ENCODE data around the gene HOXB7.

Gene HOXB7

GRCh38 chr17:48605991-48606891, 4.6 kb downstream of the HOXB7 start:
- Histone ChIP-seq H3K9ac (ENCODE audit: low read length in 2 of 2) (no peak overlapping the region), H3K36me3 (ENCODE audit: control insufficient read depth in 2 of 2, insufficient read depth in 2 of 2, low read length in 2 of 2) (no peaks in the 10 kb centered on the region), H3K27ac (ENCODE audit: low read length) (no peak overlapping the region), H3K4me3 (ENCODE audit: low read length in 2 of 2) (no peak overlapping the region), H3K9me3 (ENCODE audit: control insufficient read depth in 2 of 2, low read length in 2 of 2) (no peaks in the 10 kb centered on the region), H3K4me1 (ENCODE audit: control insufficient read depth, insufficient read depth, low read length) (peaks cover 14% of the 10 kb centered on the region), H3K27me3 (ENCODE audit: control insufficient read depth in 1 of 2, insufficient read depth in 2 of 2, low read length in 2 of 2) (peaks cover 90 to 96% of the 10 kb centered on the region in 2 donors)

- H3K9ac ChIP-seq (ENCODE audit: low read length in 2 of 2): no peak overlapping the region
- no peak overlapping the region for H3K27ac ChIP-seq (ENCODE audit: low read length)
- peaks cover 8% of the 10 kb centered on the region for H3K4me1 ChIP-seq (ENCODE audit: control insufficient read depth, insufficient read depth, low read length)
- H3K9me3 ChIP-seq (ENCODE audit: control insufficient read depth in 2 of 2, low read length in 2 of 2): no peaks in the 10 kb centered on the region
- no peaks in the 10 kb centered on the region for H3K36me3 ChIP-seq (ENCODE audit: control insufficient read depth in 2 of 2, insufficient read depth in 2 of 2, low read length in 2 of 2)
- H3K4me3 ChIP-seq (ENCODE audit: low read length in 2 of 2): no peak overlapping the region
- peaks cover 89 to 96% of the 10 kb centered on the region in 2 donors for H3K27me3 ChIP-seq (ENCODE audit: control insufficient read depth in 1 of 2, insufficient read depth in 2 of 2, low read length in 2 of 2)
Measured at GRCh38 chr17:48605409-48605919, 5.4 kb downstream of the HOXB7 start.

GRCh38 chr17:48604770-48605329, 6.0 kb downstream of the HOXB7 start, which contains the start of gene HOXB6:
TSS of gene HOXB6 (minus strand) at chr17:48604986. CDS start at chr17:48598150, 6,836 bp downstream.
- peaks cover 89 to 96% of the 10 kb centered on the region in 2 donors for H3K27me3 ChIP-seq (ENCODE audit: control insufficient read depth in 1 of 2, insufficient read depth in 2 of 2, low read length in 2 of 2)
- H3K4me3 ChIP-seq (ENCODE audit: low read length in 2 of 2): peak within 1 kb of the TSS in 1 of 2 donors; percentile 40
- no peak within 1 kb of the TSS for H3K27ac ChIP-seq (ENCODE audit: low read length)
- no peaks in the 10 kb centered on the region for H3K9me3 ChIP-seq (ENCODE audit: control insufficient read depth in 2 of 2, low read length in 2 of 2)
- H3K4me1 ChIP-seq (ENCODE audit: control insufficient read depth, insufficient read depth, low read length): peaks cover 3% of the 10 kb centered on the region
- no peaks in the 10 kb centered on the region for H3K36me3 ChIP-seq (ENCODE audit: control insufficient read depth in 2 of 2, insufficient read depth in 2 of 2, low read length in 2 of 2)
- peak within 1 kb of the TSS in 1 of 2 donors; percentile 21 for H3K9ac ChIP-seq (ENCODE audit: low read length in 2 of 2)

- Histone ChIP-seq H3K27me3 (ENCODE audit: control insufficient read depth in 1 of 2, insufficient read depth in 2 of 2, low read length in 2 of 2) (peaks cover 89 to 96% of the 10 kb centered on the region in 2 donors), H3K9ac (ENCODE audit: low read length in 2 of 2) (peak overlapping the region in 1 of 2 donors; percentile 21), H3K4me1 (ENCODE audit: control insufficient read depth, insufficient read depth, low read length) (peaks cover 3% of the 10 kb centered on the region), H3K9me3 (ENCODE audit: control insufficient read depth in 2 of 2, low read length in 2 of 2) (no peaks in the 10 kb centered on the region), H3K36me3 (ENCODE audit: control insufficient read depth in 2 of 2, insufficient read depth in 2 of 2, low read length in 2 of 2) (no peaks in the 10 kb centered on the region), H3K27ac (ENCODE audit: low read length) (no peak overlapping the region), H3K4me3 (ENCODE audit: low read length in 2 of 2) (peak overlapping the region in 1 of 2 donors; percentile 40)
Measured at GRCh38 chr17:48603959-48604769, 6.7 kb downstream of the HOXB7 start.

GRCh38 chr17:48601539-48602425, 9.0 kb downstream of the HOXB7 start:
- Histone ChIP-seq H3K9me3 (ENCODE audit: control insufficient read depth in 2 of 2, low read length in 2 of 2) (no peaks in the 10 kb centered on the region), H3K27me3 (ENCODE audit: control insufficient read depth in 1 of 2, insufficient read depth in 2 of 2, low read length in 2 of 2) (peaks cover 88 to 98% of the 10 kb centered on the region in 2 donors), H3K4me3 (ENCODE audit: low read length in 2 of 2) (no peak overlapping the region), H3K27ac (ENCODE audit: low read length) (no peak overlapping the region), H3K9ac (ENCODE audit: low read length in 2 of 2) (no peak overlapping the region), H3K4me1 (ENCODE audit: control insufficient read depth, insufficient read depth, low read length) (peaks cover 20% of the 10 kb centered on the region), H3K36me3 (ENCODE audit: control insufficient read depth in 2 of 2, insufficient read depth in 2 of 2, low read length in 2 of 2) (no peaks in the 10 kb centered on the region)

- Histone ChIP-seq H3K27me3 (ENCODE audit: control insufficient read depth in 1 of 2, insufficient read depth in 2 of 2, low read length in 2 of 2) (peaks cover 88 to 98% of the 10 kb centered on the region in 2 donors), H3K36me3 (ENCODE audit: control insufficient read depth in 2 of 2, insufficient read depth in 2 of 2, low read length in 2 of 2) (no peaks in the 10 kb centered on the region), H3K4me1 (ENCODE audit: control insufficient read depth, insufficient read depth, low read length) (peaks cover 26% of the 10 kb centered on the region), H3K9ac (ENCODE audit: low read length in 2 of 2) (no peak overlapping the region), H3K4me3 (ENCODE audit: low read length in 2 of 2) (no peak overlapping the region), H3K27ac (ENCODE audit: low read length) (no peak overlapping the region), H3K9me3 (ENCODE audit: control insufficient read depth in 2 of 2, low read length in 2 of 2) (no peaks in the 10 kb centered on the region)
Measured at GRCh38 chr17:48601207-48601538, 9.6 kb downstream of the HOXB7 start.

- H3K4me1 ChIP-seq (ENCODE audit: control insufficient read depth, insufficient read depth, low read length): peaks cover 29% of the 10 kb centered on the region
- H3K27me3 ChIP-seq (ENCODE audit: control insufficient read depth in 1 of 2, insufficient read depth in 2 of 2, low read length in 2 of 2): peaks cover 86 to 98% of the 10 kb centered on the region in 2 donors
- no peaks in the 10 kb centered on the region for H3K9me3 ChIP-seq (ENCODE audit: control insufficient read depth in 2 of 2, low read length in 2 of 2)
- H3K36me3 ChIP-seq (ENCODE audit: control insufficient read depth in 2 of 2, insufficient read depth in 2 of 2, low read length in 2 of 2): no peaks in the 10 kb centered on the region
- H3K9ac ChIP-seq (ENCODE audit: low read length in 2 of 2): no peak overlapping the region
- H3K27ac ChIP-seq (ENCODE audit: low read length): no peak overlapping the region
- H3K4me3 ChIP-seq (ENCODE audit: low read length in 2 of 2): no peak overlapping the region
Measured at GRCh38 chr17:48600244-48601098, 10.3 kb downstream of the HOXB7 start.

GRCh38 chr17:48599354-48599753, 11.5 kb downstream of the HOXB7 start:
- peaks cover 34% of the 10 kb centered on the region for H3K4me1 ChIP-seq (ENCODE audit: control insufficient read depth, insufficient read depth, low read length)

GRCh38 chr17:48598736-48599135, 12.1 kb downstream of the HOXB7 start:
- no peak overlapping the region for H3K27ac ChIP-seq (ENCODE audit: low read length)
- H3K4me3 ChIP-seq (ENCODE audit: low read length in 2 of 2): peak overlapping the region in 1 of 2 donors; percentile 75
- H3K27me3 ChIP-seq (ENCODE audit: control insufficient read depth in 1 of 2, insufficient read depth in 2 of 2, low read length in 2 of 2): peaks cover 78 to 98% of the 10 kb centered on the region in 2 donors
- no peaks in the 10 kb centered on the region for H3K9me3 ChIP-seq (ENCODE audit: control insufficient read depth in 2 of 2, low read length in 2 of 2)
- H3K36me3 ChIP-seq (ENCODE audit: control insufficient read depth in 2 of 2, insufficient read depth in 2 of 2, low read length in 2 of 2): no peaks in the 10 kb centered on the region
- peaks cover 38% of the 10 kb centered on the region for H3K4me1 ChIP-seq (ENCODE audit: control insufficient read depth, insufficient read depth, low read length)
- H3K9ac ChIP-seq (ENCODE audit: low read length in 2 of 2): no peak overlapping the region

More at GRCh38 chr17:48599354-48599753, 11.5 kb downstream of the HOXB7 start:
- Histone ChIP-seq H3K4me3 (ENCODE audit: low read length in 2 of 2) (no peak overlapping the region), H3K27ac (ENCODE audit: low read length) (no peak overlapping the region), H3K9ac (ENCODE audit: low read length in 2 of 2) (no peak overlapping the region), H3K27me3 (ENCODE audit: control insufficient read depth in 1 of 2, insufficient read depth in 2 of 2, low read length in 2 of 2) (peaks cover 84 to 98% of the 10 kb centered on the region in 2 donors), H3K9me3 (ENCODE audit: control insufficient read depth in 2 of 2, low read length in 2 of 2) (no peaks in the 10 kb centered on the region), H3K36me3 (ENCODE audit: control insufficient read depth in 2 of 2, insufficient read depth in 2 of 2, low read length in 2 of 2) (no peaks in the 10 kb centered on the region)
